ENCODE data around the gene SIN3A.

The SIN3A gene

DNA sequence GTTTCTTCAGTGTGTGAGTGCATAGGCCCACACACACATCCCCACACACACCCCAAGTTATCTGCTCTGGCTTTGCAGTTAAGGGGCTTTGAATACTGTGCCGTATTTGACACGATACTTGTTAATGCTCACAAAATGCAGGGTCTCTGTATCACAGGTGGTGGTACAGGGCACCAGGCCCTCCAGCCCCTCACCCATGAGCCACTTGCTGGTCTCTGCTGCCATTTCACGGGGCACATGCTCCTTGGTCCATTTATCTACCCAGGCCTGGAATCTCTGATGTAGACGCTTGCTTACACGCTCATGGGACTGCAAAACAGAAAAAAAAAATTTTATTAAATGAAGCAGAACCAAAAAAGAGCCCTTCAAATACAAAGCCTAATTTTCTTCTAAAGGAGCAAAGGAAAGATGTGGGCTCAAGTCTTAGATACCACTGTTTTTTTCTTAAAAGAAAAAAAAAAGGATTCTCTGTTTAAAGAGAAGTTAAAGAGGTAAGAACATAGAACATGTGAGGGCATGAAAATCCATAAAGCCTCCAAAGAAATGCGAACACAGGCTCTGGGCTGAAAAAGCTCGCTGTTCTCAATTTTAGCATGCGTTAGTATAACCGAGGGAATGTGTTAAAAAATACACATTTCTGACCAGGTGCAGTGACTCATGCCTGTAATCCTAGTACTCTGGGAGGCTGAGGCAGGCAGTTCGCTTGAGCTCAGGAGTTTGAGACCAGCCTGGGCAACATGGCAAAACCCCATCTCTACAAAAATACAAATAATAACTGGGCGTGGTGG lies 79.4 kb downstream of the SIN3A start:
- DNase-seq (ENCODE audit: low read depth) = no peak

DNA sequence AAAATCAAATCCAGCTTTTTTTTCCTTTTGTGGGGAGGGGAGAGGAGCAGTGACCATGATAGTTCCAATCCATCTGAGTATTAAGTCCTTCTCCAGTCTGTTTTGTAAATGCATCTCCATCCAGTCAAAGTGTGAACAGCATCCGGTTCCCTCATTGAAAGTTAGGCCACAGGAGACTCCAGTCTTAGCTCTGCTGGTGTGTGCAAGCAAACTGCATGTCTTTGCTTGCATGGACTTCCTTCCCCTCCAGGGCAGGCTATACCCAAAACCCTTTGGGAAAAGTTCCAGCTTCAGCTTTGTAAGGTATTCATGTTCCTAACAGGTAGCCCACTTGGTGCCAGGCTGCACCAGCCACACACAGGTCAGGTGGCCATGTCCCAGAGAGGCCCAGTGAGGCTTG lies 80.0 kb downstream of the SIN3A start:
- DNase-seq (ENCODE audit: low read depth) = no peak

DNA sequence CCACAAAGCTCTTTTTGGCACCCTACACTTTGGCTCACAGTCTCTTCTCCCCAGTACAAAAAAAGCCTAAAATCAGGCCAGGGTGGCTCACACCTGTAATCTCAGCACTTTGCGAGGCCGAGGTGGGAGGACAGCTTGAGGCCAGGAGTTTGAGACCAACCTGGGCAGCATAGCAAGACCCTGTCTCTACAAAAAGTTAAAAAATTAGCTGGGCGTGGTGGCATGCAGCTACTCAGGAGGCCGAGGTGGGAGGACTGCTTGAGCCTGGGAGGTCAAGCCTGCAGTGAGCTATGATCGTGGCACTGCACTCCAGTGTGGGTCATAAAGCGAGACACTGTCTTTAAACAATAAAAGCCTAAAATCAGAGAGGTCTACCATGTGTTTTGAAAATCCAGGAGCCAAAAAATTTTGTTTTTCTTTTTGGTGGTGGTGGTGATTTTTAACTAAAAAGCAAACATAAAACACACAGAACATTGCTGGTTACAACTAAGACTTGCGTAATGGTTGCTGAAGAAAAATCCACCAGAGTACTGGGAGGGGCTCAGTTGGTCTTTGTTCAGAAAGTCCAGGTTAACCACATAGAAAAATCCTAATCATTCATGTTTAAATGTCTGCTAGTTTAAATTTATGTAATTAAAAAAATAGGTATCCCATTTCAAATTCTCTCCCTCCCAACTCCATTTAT lies 81.5 kb downstream of the SIN3A start:
- DNase-seq (ENCODE audit: low read depth) = no peak

DNA sequence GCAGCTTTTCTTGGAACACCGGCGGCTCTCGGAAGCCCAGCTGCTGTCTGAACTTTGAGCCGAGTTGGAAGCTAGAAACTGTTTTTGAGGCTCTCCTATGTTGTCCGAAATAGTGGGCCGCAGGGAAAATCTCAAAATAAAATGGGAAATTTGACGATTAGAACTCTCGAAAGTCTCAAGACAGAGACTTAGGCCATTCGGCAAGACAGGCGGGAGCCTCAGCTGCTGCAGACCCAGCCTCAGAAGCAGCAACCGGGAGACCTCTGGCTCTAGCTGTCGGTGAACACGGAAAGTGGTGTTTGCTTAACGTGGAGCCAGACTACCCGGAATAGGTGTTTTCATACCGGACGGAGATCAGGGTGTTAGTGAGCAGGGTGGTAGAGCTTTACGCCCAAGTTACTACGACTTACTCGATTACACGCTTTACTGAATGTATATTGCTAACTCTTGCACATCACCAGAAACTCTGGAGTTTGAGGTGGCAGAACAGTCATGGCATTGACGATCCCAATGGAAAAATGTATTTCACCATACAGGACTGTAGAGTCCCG lies 82.7 kb downstream of the SIN3A start:
- no peak for DNase-seq (ENCODE audit: low read depth)

DNA sequence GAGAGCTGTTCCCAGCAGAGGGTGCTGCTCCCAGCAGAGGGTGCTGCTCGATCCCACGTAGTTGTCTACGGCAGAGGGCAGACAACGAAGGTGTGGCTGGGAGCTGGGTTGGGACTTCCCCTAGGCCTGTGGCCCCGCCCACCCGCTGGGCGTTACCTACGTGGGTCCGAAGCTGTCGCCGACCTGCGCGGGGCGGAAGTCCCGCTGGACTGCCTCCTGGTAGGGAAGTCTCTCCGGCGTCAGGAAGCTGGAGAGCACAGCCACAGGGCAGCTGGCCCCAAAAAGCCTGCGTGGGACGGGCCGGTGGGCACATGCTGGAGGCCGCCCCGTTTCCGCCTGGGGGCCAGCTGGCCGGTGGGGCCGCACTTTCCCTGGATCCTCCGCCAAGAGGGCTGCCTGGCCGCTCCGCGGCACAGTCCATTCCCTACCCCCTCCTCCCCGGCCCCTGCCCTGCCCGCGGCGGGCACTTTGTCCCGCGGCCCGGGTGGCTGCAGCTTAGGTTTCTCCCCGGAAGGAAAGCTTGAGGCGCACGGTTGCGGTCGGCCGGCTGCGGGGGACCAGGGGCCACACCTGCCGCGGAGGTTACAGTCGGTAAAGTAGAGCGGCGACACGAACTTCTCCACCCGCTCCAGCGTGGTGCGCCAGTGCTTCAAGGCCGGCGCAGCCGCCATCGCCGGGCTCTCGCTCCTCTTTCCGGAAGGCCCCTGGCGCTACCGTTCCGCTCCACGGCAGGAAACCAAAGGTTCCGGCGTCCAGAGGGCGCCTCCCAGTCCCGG lies 83.4 kb downstream of the SIN3A start, which contains the start of gene MAN2C1:
Gene MAN2C1, minus strand, starts transcription at position 695 of the 776 bp plus-strand sequence. Its CDS starts 24 bp downstream, at position 671.
- DNase-seq (ENCODE audit: low read depth) = peak; percentile 80

DNA sequence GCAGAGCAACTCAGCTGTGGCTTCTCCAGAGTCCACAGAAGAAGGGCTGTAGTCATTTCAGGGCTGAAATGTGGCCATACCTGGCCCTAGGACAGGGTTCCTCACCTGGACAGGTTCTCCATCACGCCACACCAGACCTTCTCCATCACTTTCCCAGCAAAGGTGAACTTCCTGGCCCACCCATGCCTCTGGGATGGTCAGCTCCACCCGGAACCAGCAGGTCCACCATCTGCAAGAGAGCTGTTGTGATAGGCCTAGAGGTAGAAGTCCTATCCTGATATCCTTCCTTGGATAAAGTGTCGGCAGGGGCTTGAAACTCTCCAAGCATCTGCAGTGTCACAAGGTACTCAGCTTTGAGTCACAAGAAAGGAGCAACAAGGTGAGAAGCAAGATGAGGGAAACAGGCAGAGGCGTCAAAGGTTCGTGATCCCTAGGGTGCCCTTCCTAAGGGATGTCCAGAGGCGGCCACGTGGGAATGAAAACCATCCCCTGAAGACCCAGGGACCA lies 84.0 kb downstream of the SIN3A start:
- DNase-seq (ENCODE audit: low read depth) = no peak

DNA sequence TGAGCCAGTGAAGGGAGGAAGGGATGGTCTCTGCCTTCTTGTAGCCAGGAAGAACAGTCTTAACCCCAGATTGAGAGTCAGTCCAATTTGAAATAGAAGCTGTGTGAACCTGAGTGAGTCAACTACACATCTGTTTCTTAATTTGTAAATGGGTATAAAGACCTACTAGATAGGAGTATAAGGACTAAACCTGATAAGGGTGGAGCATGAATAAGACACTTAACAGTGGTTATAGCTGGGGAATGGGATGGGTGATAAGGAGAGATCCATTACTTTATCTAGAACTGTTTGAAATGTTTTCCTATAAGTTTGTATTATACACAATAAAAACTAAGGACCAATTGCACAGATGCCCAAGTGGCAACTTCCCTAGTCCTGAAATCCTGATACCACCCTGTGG lies 84.5 kb downstream of the SIN3A start:
- no peak for DNase-seq (ENCODE audit: low read depth)

DNA sequence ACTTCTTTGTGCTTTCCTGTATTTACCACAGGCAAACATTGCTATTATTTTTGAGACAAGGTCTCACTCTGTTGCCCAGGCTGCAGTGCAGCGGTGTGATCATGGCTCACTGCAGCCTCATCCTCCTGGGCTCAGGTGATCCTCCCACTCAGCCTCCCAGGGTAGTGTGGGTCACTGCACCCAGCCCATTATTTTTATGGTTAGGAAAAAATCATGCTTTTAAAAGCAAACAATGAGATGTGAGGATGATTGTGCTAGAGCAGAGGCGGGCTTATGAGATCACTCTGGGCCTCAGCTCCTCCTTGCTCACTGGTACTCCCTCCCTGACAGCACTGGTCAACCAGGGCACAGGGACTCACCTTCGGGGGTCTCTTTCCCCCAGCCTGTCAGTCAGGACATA lies 85.3 kb downstream of the SIN3A start:
- no peak for DNase-seq (ENCODE audit: low read depth)

DNA sequence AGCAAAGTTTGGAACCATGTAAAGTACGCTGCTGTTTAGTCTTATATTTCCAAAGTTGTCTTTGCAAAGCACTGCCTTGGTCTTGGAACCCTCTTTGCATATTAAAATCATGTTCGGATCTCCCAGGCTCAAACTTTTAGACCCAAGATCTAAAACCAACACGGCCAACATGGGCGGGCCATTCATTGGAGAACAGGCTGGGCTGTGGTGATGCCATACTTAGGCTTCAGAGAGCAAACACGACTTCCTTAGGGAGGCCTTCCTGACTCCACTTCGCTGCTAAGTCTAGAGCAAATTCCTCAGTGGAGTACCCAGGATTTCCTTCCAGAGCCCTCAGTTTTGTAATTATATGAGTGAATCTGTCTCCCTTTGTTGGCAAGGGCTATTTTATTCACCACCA lies 86.6 kb downstream of the SIN3A start:
- no peak for DNase-seq (ENCODE audit: low read depth)

DNA sequence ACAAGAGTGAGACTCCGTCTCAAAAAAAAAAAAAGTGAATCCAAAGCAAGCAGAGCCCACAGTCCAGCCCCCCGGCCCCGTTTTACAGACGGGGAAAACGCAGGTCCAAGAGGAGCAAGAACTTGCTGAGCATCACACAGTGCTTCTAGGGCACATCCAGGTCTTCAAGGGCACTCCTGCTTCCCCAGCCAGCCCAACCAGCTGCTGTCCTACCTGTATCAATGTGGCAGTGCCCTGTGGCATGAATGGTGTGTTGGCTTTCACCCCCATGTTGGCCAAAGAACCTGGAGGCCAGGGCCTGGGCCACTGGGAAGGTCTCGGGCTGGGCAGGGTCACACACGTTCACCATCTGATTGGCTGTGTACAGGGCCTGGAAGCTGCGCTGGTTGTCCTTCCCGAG lies 87.7 kb downstream of the SIN3A start:
- no peak for DNase-seq (ENCODE audit: low read depth)

DNA sequence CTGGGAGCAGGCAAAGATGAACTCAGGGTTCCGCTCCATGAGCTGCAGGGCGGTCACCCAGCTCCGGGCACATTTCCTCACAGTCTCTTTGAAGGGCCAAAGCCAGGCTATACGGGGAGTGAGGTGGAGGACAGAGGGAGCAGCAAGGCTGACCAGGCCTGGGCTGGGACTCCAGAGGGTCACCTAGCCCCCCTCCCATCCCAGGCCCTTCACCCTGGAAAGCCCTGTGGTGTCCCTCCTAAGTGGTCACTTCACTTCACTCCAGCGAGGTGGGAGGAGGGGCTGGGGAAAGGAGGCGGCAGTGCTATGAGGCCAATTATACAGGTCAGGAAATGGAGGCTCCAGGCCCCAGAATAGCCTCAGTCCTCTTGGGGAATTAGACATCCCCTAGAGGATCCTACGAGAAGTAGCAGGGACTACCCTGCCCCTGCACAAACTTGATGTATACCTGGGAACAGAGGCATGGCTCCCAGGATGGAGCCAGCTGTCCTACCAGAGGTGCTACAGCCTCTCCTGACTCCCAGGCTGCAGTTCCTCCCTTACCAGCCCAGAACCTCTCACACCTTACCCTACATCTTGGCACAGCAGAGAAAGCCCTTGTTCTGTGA lies 88.7 kb downstream of the SIN3A start:
- no peak for DNase-seq (ENCODE audit: low read depth)

DNA sequence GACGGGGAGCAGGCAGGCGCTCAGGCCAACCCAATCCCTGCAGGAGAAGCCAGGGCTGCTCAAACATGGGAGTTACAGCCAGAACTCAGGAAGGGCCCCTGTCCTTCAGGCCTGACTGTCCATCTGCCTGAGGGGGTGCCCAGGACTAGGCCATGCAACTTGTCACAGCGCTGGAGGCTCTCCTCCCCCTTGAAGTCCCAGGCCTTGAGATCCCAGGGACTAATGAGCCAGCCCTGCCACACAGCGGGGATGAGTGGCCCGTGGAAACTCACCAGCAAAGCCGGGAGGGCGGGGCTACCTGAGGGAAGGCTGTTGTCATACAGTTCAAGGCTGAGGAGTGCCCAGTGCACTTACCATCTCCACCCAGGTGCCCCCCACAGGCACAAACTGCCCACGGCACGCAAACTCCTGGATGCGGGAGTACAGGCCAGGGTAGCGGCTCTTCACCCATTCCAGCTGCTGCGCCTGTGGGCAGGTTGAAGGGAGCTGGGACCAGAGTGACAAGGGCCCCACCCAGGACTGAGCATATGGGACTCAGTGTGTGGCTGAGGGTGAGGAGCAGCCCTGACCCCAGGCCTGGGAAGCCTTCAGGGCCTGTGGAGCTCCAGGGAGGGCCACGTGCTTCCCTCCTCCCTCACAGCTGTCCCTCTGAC lies 89.4 kb downstream of the SIN3A start:
- no peak for DNase-seq (ENCODE audit: low read depth)

DNA sequence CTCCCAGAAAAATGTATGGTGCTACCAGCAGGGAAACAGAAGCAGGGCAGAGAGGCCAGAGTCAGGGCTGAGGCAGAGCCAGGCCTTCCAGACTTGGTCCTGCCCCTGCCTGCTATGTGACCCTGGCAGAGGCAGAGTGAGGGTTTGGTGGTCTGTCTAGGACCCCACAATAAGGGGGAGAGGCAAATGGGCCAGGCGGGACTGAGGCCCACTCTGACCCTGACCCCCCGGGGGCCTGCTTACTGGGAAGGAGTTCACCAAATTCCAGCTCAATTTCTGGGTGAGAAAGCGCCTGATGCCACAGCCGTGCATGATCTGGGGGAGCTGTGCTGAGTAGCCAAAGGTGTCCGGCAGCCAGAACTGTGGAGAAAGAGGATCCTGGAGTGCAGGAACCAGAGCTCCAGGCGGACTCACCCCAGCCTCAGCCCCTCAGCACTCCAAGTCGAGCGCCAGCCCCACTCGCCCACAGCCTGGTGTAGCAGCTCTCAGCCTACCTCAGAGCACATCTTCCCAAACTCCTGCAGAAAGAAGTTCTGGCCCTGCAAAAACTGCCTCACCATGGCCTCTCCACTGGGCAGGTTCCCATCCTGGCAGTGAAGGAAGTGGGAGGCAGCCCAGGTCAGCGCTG lies 90.0 kb downstream of the SIN3A start:
- DNase-seq (ENCODE audit: low read depth) = no peak

DNA sequence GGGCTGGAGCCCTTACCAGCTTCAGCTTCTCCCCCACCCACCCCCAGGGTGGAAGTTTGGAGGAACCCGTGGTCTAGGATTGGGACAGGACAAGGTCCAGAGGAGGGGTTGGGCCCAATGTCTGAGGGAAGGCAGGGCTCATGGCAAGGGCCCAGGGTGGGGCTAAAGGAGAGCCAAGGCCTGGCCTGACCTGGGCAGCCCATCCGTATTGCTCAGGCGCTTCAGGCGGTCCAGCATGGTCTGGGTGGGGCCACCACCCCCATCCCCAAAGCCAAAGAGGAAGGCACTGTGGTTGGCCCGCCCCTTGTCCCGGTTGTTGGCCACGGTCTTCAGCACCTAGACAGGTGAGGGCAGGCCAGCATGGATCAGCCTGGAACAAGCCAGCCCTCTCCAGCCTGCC lies 90.6 kb downstream of the SIN3A start:
- DNase-seq (ENCODE audit: low read depth) = no peak

DNA sequence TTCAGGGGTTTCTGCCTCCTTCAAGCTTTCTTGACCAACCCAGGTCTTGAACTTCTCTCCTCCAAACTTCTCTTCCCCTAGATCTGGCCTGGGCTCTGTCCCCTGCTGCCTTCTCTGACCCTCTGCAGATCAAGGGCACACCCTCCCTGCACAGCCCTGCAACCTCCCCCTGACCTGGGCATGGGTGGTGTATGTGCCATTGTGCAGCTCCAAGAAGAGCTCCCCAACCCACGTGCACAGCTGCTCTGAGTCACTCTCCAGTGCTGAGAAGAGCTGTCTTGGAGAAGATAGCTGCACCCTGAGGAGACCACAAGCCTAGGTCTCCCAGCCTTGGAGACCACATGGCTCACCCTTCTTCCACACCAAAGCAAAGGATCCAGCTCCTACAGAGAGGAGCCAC lies 91.1 kb downstream of the SIN3A start:
- no peak for DNase-seq (ENCODE audit: low read depth)

DNA sequence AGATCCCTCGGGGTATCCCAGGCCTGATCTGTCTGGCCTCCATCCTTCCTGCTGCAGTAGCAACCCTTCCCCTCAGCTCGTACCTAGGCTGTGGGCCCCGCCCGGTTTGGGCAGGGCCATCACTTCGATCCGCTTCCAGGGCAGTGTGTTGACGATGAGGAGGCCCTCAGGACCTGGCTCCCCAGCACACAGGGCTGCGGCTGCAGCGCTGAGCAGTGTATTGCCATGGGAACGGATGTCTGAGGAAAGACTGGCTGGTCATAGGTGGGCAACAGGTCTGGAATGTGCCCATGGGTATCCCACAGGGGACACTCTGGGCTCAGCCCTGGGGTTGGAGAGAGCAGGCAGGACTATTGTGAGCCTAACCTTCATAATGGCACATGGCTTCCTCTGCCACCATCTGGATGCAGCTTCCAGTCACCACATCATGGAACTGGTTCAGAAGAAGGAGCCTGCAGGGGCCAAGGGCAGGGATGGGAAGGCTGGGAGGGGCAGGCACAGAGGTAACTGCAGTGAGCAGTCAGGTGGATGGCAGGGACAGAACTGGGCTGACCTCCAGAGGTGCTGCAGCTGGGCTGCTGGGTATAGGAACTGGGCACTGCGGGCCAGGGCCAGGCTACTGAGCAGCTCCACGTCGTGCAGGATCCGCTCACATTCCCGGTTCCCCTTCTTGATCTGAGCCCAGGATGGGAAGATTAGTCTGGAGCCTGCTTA lies 91.8 kb downstream of the SIN3A start:
- no peak for DNase-seq (ENCODE audit: low read depth)

DNA sequence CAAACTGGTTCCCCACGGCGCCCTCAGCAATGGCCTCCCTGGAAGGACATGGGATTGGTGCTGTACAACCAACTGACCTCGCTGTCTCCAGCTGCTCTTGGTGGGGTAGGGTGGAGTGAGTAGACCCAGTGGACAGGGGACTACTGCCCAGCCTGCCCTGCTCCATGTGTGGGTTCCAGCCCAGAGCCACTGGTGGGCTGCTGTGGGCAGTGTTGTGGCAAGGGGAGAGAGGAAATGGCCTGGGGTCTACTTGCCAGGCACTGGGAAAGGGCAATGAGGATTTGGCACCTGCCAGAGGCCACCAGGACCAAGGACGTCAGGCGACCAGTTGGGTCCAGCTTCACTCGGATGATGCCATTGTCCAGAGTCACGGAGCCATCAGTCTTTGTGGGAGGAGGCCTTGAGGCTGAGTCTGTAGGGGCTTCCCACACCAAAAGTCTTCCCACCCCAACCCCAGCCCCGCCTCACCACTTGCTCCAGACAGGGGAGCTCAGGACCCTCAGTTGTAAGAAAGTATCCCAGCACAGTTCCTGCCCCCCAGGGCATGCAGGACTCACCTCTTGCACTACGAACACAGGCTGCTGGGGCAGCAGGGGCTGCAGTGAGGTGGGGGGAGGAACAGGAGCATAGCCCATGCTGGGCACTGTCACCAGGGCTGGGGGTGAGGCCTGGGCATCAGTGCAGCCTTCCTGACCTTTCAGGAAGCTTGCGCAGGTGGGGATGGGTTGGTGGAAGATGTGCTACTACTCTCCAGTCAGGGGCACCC lies 92.5 kb downstream of the SIN3A start:
- DNase-seq (ENCODE audit: low read depth) = no peak

DNA sequence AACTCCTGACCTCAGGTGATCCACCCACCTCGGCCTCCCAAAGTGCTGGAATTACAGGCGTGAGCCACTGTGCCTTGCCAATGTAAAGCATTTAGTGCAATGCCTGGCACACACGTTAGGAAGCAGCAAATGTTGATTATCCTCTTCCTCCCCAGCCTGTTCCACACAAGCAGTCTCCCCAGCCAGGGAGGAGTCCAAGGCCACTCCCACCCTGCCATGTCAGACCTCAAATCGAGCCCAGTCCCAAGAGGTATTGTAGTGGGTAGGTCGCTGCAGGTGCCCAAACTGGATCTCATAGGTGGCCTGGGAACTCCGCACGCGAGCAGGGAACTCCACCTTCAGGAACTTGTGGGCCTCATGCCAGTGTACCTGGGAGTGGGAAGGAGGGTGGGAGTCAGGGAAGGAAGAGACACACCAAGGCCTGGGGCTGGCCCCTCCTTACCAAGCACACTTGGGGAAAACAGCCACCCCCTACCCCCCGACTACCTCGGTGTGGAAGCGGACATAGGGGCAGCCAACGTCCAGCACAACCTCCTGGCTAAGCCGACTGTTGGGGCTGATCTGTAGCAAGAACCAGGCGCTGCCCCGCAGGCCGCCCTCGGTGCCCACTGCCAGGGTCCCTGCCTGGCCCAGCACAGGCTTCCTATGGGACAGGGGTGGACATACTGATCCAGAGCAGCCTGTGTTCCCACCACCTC lies 93.4 kb downstream of the SIN3A start:
- DNase-seq (ENCODE audit: low read depth) = no peak

DNA sequence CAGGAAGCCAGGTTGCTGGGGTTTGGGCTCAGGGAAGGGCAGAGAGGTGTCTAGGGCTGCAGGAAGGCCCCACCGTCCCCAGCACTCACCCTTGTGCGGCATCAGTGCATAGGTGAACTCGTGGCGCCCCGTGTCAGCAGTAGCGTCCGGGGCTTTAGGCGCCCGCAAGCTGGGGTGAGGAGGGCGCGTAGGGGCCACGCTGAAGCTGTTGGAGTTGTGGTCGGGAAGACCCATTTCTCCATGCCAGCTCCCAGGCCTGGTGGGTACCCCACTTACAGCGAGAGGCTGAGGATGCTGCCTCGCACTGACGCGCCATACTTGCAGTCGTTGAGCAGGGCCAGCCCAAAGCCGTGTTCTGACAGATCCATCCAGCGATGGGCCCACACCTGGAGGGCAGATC lies 95.0 kb downstream of the SIN3A start:
- DNase-seq (ENCODE audit: low read depth) = no peak
